CD4-positive, alpha-beta T cell treated with Interleukin-2 at 100 ng/mL for 4 hours (primary cell): ENCODE measurements around the gene HTD2.
"Not testable (repeated sequence)": the region's sequence is repeated elsewhere in the genome, so short reads cannot be mapped to it uniquely, and the experiment has no call there.

Experiments used
- DNase-seq: peaks from one replicate; pipeline ENCODE4 v3.0.0-alpha.2; 2020; ENCODE audit warnings: low spot score

Gene HTD2

GRCh38 chr3:58305882-58306711 lies at the start of gene HTD2, which contains the start of gene RPP14:
TSS of gene HTD2 (plus strand) at chr3:58306520. CDS start at chr3:58317614, 11,094 bp downstream.
TSS of gene RPP14 (plus strand) at chr3:58306245. CDS start at chr3:58310330, 4,085 bp downstream.
- peak; percentile 98 for DNase-seq

- DNase-seq, result no peak
Observed at GRCh38 chr3:58258392-58259055, 47.8 kb upstream of the HTD2 start.

GRCh38 chr3:58260261-58260731 lies 46.0 kb upstream of the HTD2 start:
- no peak for DNase-seq

- no peak for DNase-seq
Observed at GRCh38 chr3:58260733-58261132, 45.6 kb upstream of the HTD2 start.

- no peak for DNase-seq
Observed at GRCh38 chr3:58261954-58262666, 44.2 kb upstream of the HTD2 start.

GRCh38 chr3:58266577-58266976 lies 39.7 kb upstream of the HTD2 start:
- no peak for DNase-seq

- not testable (repeated sequence) for DNase-seq
Observed at GRCh38 chr3:58267543-58267942, 38.8 kb upstream of the HTD2 start.

GRCh38 chr3:58269356-58269755 lies 37.0 kb upstream of the HTD2 start:
- DNase-seq, result no peak

- DNase-seq, result no peak
Observed at GRCh38 chr3:58270485-58270884, 35.8 kb upstream of the HTD2 start.

- no peak for DNase-seq
Observed at GRCh38 chr3:58271901-58272501, 34.3 kb upstream of the HTD2 start.

GRCh38 chr3:58272891-58273290 lies 33.4 kb upstream of the HTD2 start:
- DNase-seq, result no peak

- DNase-seq, result not testable (repeated sequence)
Observed at GRCh38 chr3:58273362-58273761, 33.0 kb upstream of the HTD2 start.

GRCh38 chr3:58274027-58274614 lies 32.2 kb upstream of the HTD2 start:
- no peak for DNase-seq

GRCh38 chr3:58281069-58281468 lies 25.3 kb upstream of the HTD2 start:
- DNase-seq, result no peak

- DNase-seq, result no peak
Observed at GRCh38 chr3:58285334-58285733, 21.0 kb upstream of the HTD2 start.

GRCh38 chr3:58287354-58287753 lies 19.0 kb upstream of the HTD2 start:
- no peak for DNase-seq

GRCh38 chr3:58288011-58288728 lies 18.1 kb upstream of the HTD2 start:
- DNase-seq, result no peak

- DNase-seq, result not testable (repeated sequence)
Observed at GRCh38 chr3:58288964-58289613, 17.2 kb upstream of the HTD2 start.

GRCh38 chr3:58290446-58290845 lies 15.9 kb upstream of the HTD2 start:
- not testable (repeated sequence) for DNase-seq

- DNase-seq, result no peak
Observed at GRCh38 chr3:58291671-58292338, 14.5 kb upstream of the HTD2 start.
